Liver (tissue), 9 donors: Measurements from ENCODE around the gene UBAP1L. TPM values are rescaled to one million over a fixed set of nuclear protein-coding genes. Genes with fewer than 3 reads are reported as not detected.
A peak's percentile ranks its signal among the peaks of the same experiment; 100 is the strongest.

ENCODE experiments used
- DNase-seq: peaks from one replicate; pipeline ENCODE4 v3.0.0-alpha.2; 2017; ENCODE audit warnings: low spot score
- H3K27ac ChIP-seq, 2 donors: one replicate each; pipeline ENCODE4 v1.7.0; 2013; ENCODE audit warnings: inconsistent platforms in 2 of 2, low read length in 2 of 2, control low read depth in 1 of 2, low read depth in 1 of 2, mild to moderate bottlenecking in 1 of 2
- H3K27me3 ChIP-seq, 4 donors: one replicate each; pipeline versions ENCODE4 v1.6.1 to v1.7.0; 2013; ENCODE audit warnings: low read length in 3 of 4, inconsistent platforms in 1 of 4, mild to moderate bottlenecking in 1 of 4, moderate library complexity in 1 of 4; ENCODE audit not compliant: control insufficient read depth in 4 of 4, insufficient read depth in 4 of 4
- H3K36me3 ChIP-seq, 4 donors: one replicate each; pipeline versions ENCODE4 v1.6.1 to v1.7.0; 2013; ENCODE audit warnings: low read length in 3 of 4, mild to moderate bottlenecking in 3 of 4, low read depth in 1 of 4, moderate library complexity in 1 of 4; ENCODE audit not compliant: control insufficient read depth in 4 of 4, insufficient read depth in 3 of 4
- H3K4me1 ChIP-seq, 4 donors: one replicate each; pipeline versions ENCODE4 v1.6.1 to v1.7.0; 2013; ENCODE audit warnings: low read length in 3 of 4, mild to moderate bottlenecking in 3 of 4, moderate library complexity in 1 of 4; ENCODE audit not compliant: control insufficient read depth in 4 of 4, insufficient read depth in 4 of 4
- H3K4me3 ChIP-seq, 3 donors: one replicate each; pipeline versions ENCODE4 v1.6.1 to v1.7.0; 2013; ENCODE audit warnings: low read length in 3 of 3, control low read depth in 1 of 3, low read depth in 1 of 3, mild to moderate bottlenecking in 1 of 3
- H3K9ac ChIP-seq, 2 donors: one replicate each; pipeline ENCODE4 v1.7.0; 2013; ENCODE audit warnings: low read length in 2 of 2, mild to moderate bottlenecking in 2 of 2, moderate library complexity in 2 of 2, control low read depth in 1 of 2, low read depth in 1 of 2
- H3K9me3 ChIP-seq, 4 donors: one replicate each; pipeline versions ENCODE4 v1.6.1 to v1.7.0; 2013; ENCODE audit warnings: low read length in 3 of 4; ENCODE audit not compliant: control insufficient read depth in 4 of 4
- CTCF ChIP-seq: fragments of 150-350 bp; IDR thresholded peaks from 2 replicates; pipeline ENCODE4 v1.5.1; 2017; ENCODE audit warnings: improper control_type of control experiment, low read depth, low read length; ENCODE audit not compliant: missing input control
- EGR1 ChIP-seq, 2 donors: IDR thresholded peaks; 2 replicates each; pipeline ENCODE4 v1.6.1; 2016 to 2018; ENCODE audit warnings: antibody characterized with exemption in 2 of 2, low read depth in 2 of 2
- FOXA1 ChIP-seq: IDR thresholded peaks from 2 replicates; pipeline ENCODE4 v1.6.1; 2016; ENCODE audit warnings: antibody characterized with exemption
- FOXA2 ChIP-seq: IDR thresholded peaks from 2 replicates; pipeline ENCODE4 v1.6.1; 2016; ENCODE audit warnings: antibody characterized with exemption
- GABPA ChIP-seq, 2 donors: IDR thresholded peaks in 1 of 2; conservative IDR thresholded peaks in 1 of 2; 2 replicates each; pipeline ENCODE4 v1.6.1; 2016; ENCODE audit warnings: antibody characterized with exemption in 2 of 2, mild to moderate bottlenecking in 1 of 2, moderate library complexity in 1 of 2
- HNF4A ChIP-seq, 2 donors: conservative IDR thresholded peaks; 2 replicates each; pipeline ENCODE4 v1.6.1; 2016; ENCODE audit warnings: antibody characterized with exemption in 2 of 2, mild to moderate bottlenecking in 2 of 2
- HNF4G ChIP-seq: IDR thresholded peaks from 2 replicates; pipeline ENCODE4 v1.6.1; 2016; ENCODE audit warnings: antibody characterized with exemption
- JUND ChIP-seq, 2 donors: IDR thresholded peaks; 2 replicates each; pipeline ENCODE4 v1.6.1; 2016; ENCODE audit warnings: antibody characterized with exemption in 2 of 2
- NR2F2 ChIP-seq: IDR thresholded peaks from 2 replicates; pipeline ENCODE4 v1.6.1; 2016; ENCODE audit warnings: antibody characterized with exemption
- RAD21 ChIP-seq, 2 donors: IDR thresholded peaks; 2 replicates each; pipeline ENCODE4 v1.6.1; 2016; ENCODE audit warnings: antibody characterized with exemption in 2 of 2, mild to moderate bottlenecking in 2 of 2
- RXRA ChIP-seq, 2 donors: IDR thresholded peaks; 2 replicates each; pipeline ENCODE4 v1.6.1; 2017 to 2018; ENCODE audit warnings: antibody characterized with exemption in 2 of 2, mild to moderate bottlenecking in 1 of 2
- SP1 ChIP-seq: IDR thresholded peaks from 2 replicates; pipeline ENCODE4 v1.6.1; 2018; ENCODE audit warnings: antibody characterized with exemption, mild to moderate bottlenecking
- TAF1 ChIP-seq: conservative IDR thresholded peaks from 2 replicates; pipeline ENCODE4 v1.6.1; 2016; ENCODE audit warnings: antibody characterized with exemption, mild to moderate bottlenecking
- ZBTB33 ChIP-seq: IDR thresholded peaks from 2 replicates; pipeline ENCODE4 v1.6.1; 2016; ENCODE audit warnings: antibody characterized with exemption
- WGBS: extraction: QIAGEN DNeasy Blood & Tissue Kit; methylation state at CpG from one replicate; pipeline ENCODE4 v1.1.7; 2013; 5-methylcytosine and 5-hydroxymethylcytosine counted together
- polyA plus RNA-seq, 2 donors: library from polyadenylated mRNA; stranded (reverse) in 1 of 2; unstranded in 1 of 2; fragments of 200-250 nt in 1 of 2; fragments of >200 nt in 1 of 2; fragmentation: Nextera tagmentation in 1 of 2; extraction: Ambion mirVana in 1 of 2; gene quantifications; one replicate each; pipeline versions ENCODE4 v1.2.1 to v1.2.3, GENCODE V29; 2013 to 2015
- total RNA-seq, 2 donors: library from RNA; depleted of rRNA; stranded (reverse); fragments of >200 nt; gene quantifications; one replicate each; pipeline ENCODE4 v1.2.3, GENCODE V29; 2014
- TF ChIP-seq, protein P1 (sequence below): IDR thresholded peaks from 2 replicates; pipeline ENCODE4 v1.6.1; 2016; ENCODE audit warnings: antibody characterized with exemption
- TF ChIP-seq, protein P2 (sequence below): IDR thresholded peaks from 2 replicates; pipeline ENCODE4 v1.6.1; 2016; ENCODE audit warnings: antibody characterized with exemption, mild to moderate bottlenecking
- donor health status: healthy.
- donor health status: healthy.
- donor health status: healthy.
- donor health status: healthy.
- donor health status: healthy.

Gene UBAP1L
- total and polyA plus RNA-seq, 4 donors: 0.57 to 6.9 (median 0.90) TPM

DNA sequence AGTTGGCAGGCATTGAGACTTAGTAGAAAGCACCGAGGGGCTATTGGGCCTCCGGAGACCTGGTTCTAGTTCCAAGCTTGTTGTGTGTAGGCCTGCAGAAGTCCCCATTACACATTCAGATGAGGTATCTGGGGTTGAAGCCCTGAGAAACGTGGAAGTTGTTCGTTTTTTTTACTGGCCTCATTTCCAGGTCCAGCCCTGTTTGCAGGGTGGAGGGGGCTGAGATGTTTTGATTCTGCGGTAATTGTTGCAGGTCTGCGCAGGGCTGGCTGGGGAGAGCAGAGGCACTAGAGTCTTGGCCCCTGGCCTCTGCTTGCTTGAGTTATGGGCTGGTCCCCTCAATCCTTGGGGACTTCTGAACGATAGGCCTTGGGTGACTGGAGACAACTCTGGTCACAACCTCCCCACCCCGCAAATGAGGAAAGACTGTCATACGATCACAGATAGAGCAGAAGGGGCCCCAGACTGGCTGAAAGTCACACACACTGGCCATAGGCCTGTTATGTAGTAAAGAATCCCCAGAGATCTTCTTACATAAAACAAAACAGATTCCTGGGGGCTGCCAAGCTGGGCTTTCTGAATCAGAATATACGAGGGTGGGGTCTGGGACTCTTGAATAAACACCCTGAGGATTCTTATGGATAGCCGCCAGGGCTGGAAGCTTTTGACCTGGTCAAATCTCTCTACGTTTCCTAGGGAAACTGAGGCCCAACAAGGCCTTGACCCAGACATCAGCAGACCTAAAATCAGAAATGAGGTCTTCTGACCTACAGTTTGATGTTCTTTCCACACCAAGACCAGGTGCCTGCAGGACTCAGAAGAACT lies 22.8 kb downstream of the UBAP1L start (continued):
- no peak for TF ChIP-seq CTCF

DNA sequence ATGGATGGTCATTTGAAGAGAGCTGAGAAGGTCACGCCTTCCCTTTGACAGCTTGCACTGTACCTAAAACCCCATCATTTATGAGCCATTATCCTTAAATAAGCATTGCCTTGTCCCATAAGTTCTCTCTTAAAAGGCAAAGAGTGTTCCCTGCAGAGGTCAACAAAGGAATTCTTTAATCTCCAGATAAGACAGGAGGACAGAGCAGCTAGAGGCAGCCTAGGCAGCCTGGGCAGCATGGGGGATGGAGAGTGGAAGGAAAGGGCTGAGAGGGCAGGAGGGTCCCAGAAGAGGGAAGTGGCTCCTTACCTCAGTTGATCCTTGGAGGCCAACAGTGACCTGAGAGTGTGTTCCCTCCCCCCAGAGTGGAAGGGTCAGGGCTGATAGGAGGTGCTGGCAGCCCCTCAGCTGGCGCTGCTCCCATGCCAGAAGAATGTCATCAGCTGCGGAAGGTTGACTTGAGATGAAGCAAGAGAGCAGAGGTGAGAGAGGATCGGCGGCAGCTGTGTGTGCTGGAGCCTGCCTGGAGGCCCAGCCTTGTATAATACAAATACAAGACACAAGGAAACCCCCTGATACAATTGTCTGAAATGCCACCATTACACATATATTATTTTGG lies 25.7 kb downstream of the UBAP1L start:
- WGBS: 41% methylated on average over 5 of the region's 5 CpGs
- Histone ChIP-seq H3K27me3 (no peaks in the 10 kb centered on the region), H3K27ac (peak overlapping the region; percentile 91 to 95), H3K4me3 (no peak overlapping the region), H3K9ac (peak overlapping the region in 1 of 2 donors; percentile 59), H3K4me1 (peaks cover 14 to 38% (median 27%) of the 10 kb centered on the region in 4 donors), H3K36me3 (no peaks in the 10 kb centered on the region), H3K9me3 (no peaks in the 10 kb centered on the region)
- DNase-seq: peak; percentile 46
- TF ChIP-seq, protein P1, sequence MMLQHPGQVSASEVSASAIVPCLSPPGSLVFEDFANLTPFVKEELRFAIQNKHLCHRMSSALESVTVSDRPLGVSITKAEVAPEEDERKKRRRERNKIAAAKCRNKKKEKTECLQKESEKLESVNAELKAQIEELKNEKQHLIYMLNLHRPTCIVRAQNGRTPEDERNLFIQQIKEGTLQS: peak; percentile 70
- TF ChIP-seq JUND (IDR thresholded peaks at IDR 0.05) (peak in 1 of 2 donors; percentile 62), GABPA (IDR thresholded peaks at IDR 0.05 in 1 of 2, conservative IDR thresholded peaks at IDR 0.05 in 1 of 2) (no peak), ZBTB33 (no peak), NR2F2 (peak; percentile 92), TAF1 (no peak), RAD21 (IDR thresholded peaks at IDR 0.05) (peak in 1 of 2 donors; percentile 23), HNF4G (peak; percentile 32), HNF4A (conservative IDR thresholded peaks at IDR 0.05) (peak; percentile 77), SP1 (peak; percentile 65), RXRA (IDR thresholded peaks at IDR 0.05) (peak; percentile 83 to 84), FOXA2 (peak; percentile 9)

DNA sequence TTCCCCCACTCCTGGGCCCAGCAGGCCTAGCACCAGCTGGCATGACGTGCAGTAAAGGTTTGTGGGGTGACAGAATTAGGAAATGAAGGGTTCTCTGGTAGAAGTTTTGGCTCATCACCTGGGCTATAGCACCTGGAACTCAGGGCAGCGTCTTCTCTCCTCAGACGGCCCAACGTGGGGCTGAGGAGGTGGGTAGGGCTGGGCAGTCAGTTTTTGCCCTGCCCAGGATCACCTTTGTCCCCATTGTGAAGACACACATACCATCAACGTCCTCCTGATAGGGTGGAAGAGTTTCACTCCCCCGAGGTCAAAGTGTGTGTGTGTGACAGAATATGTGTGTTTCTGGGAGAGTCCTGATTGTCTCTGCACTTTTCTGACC lies 26.4 kb downstream of the UBAP1L start:
- H3K4me3 ChIP-seq: no peak overlapping the region
- 22% methylated on average over 6 of the region's 6 CpGs for WGBS
- peaks cover 17 to 43% (median 29%) of the 10 kb centered on the region in 4 donors for H3K4me1 ChIP-seq
- H3K27me3 ChIP-seq: no peaks in the 10 kb centered on the region
- H3K27ac ChIP-seq: peak overlapping the region; percentile 91 to 95
- peak overlapping the region; percentile 59 to 63 for H3K9ac ChIP-seq
- no peak for DNase-seq
- H3K36me3 ChIP-seq: no peaks in the 10 kb centered on the region
- H3K9me3 ChIP-seq: no peaks in the 10 kb centered on the region
- TF ChIP-seq HNF4G: peak; percentile 56
- peak; percentile 33 to 38 for TF ChIP-seq JUND (IDR thresholded peaks at IDR 0.05)
- no peak for TF ChIP-seq FOXA1
- no peak for TF ChIP-seq NR2F2
- TF ChIP-seq, protein P2, sequence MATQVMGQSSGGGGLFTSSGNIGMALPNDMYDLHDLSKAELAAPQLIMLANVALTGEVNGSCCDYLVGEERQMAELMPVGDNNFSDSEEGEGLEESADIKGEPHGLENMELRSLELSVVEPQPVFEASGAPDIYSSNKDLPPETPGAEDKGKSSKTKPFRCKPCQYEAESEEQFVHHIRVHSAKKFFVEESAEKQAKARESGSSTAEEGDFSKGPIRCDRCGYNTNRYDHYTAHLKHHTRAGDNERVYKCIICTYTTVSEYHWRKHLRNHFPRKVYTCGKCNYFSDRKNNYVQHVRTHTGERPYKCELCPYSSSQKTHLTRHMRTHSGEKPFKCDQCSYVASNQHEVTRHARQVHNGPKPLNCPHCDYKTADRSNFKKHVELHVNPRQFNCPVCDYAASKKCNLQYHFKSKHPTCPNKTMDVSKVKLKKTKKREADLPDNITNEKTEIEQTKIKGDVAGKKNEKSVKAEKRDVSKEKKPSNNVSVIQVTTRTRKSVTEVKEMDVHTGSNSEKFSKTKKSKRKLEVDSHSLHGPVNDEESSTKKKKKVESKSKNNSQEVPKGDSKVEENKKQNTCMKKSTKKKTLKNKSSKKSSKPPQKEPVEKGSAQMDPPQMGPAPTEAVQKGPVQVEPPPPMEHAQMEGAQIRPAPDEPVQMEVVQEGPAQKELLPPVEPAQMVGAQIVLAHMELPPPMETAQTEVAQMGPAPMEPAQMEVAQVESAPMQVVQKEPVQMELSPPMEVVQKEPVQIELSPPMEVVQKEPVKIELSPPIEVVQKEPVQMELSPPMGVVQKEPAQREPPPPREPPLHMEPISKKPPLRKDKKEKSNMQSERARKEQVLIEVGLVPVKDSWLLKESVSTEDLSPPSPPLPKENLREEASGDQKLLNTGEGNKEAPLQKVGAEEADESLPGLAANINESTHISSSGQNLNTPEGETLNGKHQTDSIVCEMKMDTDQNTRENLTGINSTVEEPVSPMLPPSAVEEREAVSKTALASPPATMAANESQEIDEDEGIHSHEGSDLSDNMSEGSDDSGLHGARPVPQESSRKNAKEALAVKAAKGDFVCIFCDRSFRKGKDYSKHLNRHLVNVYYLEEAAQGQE: peak; percentile 26
- TF ChIP-seq HNF4A (conservative IDR thresholded peaks at IDR 0.05): peak; percentile 85 to 87
- no peak for TF ChIP-seq EGR1 (IDR thresholded peaks at IDR 0.05; ENCODE audit: low read depth in 2 of 2)
- no peak for TF ChIP-seq CTCF
- TF ChIP-seq ZBTB33: no peak
- TF ChIP-seq TAF1: no peak
- peak; percentile 89 to 90 for TF ChIP-seq RXRA (IDR thresholded peaks at IDR 0.05)
